Trophoblast cell (in vitro differentiated cells and primary cell): ENCODE results near the gene CHMP6.

ENCODE experiments used
- DNase-seq, 2 donors: peaks; one replicate each; pipeline ENCODE4 v3.0.0-alpha.2; 2016
- H2AFZ ChIP-seq: 2 replicates; pipeline ENCODE4 v1.6.1; 2013; ENCODE audit warnings: low read length, moderate library complexity, mild to moderate bottlenecking; ENCODE audit not compliant: insufficient read depth, poor library complexity
- H2AK5ac ChIP-seq: 2 replicates; pipeline ENCODE4 v1.6.1; 2013; ENCODE audit warnings: mild to moderate bottlenecking, low read length
- H2BK120ac ChIP-seq: 2 replicates; pipeline ENCODE4 v1.6.1; 2013; ENCODE audit warnings: low read length, mild to moderate bottlenecking, moderate library complexity; ENCODE audit not compliant: insufficient read depth, poor library complexity
- H2BK12ac ChIP-seq: 2 replicates; pipeline ENCODE4 v1.6.1; 2013; ENCODE audit warnings: mild to moderate bottlenecking, low read length, moderate library complexity
- H2BK5ac ChIP-seq: 2 replicates; pipeline ENCODE4 v1.6.1; 2013; ENCODE audit warnings: low read length, low read depth, moderate library complexity, mild to moderate bottlenecking; ENCODE audit not compliant: poor library complexity
- H3K14ac ChIP-seq: 2 replicates; pipeline ENCODE4 v1.6.1; 2013; ENCODE audit warnings: mild to moderate bottlenecking, low read length
- H3K18ac ChIP-seq: 2 replicates; pipeline ENCODE4 v1.6.1; 2013; ENCODE audit warnings: mild to moderate bottlenecking, low read length
- H3K23ac ChIP-seq: 2 replicates; pipeline ENCODE4 v1.6.1; 2013; ENCODE audit warnings: low read length
- H3K27ac ChIP-seq: 2 replicates; pipeline ENCODE4 v1.5.1; 2013; ENCODE audit warnings: low read depth, mild to moderate bottlenecking, inconsistent platforms, low read length, moderate library complexity
- H3K27me3 ChIP-seq: 2 replicates; pipeline ENCODE4 v1.6.1; 2013; ENCODE audit warnings: inconsistent platforms, mild to moderate bottlenecking, low read length, moderate library complexity; ENCODE audit not compliant: insufficient read depth
- H3K36me3 ChIP-seq, 2 experiments: 1 replicate in 1 of 2; 2 replicates in 1 of 2; pipeline ENCODE4 v1.6.1; 2013; ENCODE audit warnings: low read length in 2 of 2, mild to moderate bottlenecking in 2 of 2, moderate library complexity in 1 of 2; ENCODE audit not compliant: insufficient read depth in 2 of 2, control insufficient read depth in 1 of 2
- H3K4ac ChIP-seq: 2 replicates; pipeline ENCODE4 v1.6.1; 2013; ENCODE audit warnings: low read depth, mild to moderate bottlenecking, low read length, moderate library complexity
- H3K4me1 ChIP-seq, 2 experiments: 1 replicate in 1 of 2; 2 replicates in 1 of 2; pipeline ENCODE4 v1.6.1; 2013; ENCODE audit warnings: low read length in 2 of 2, mild to moderate bottlenecking in 2 of 2, moderate library complexity in 1 of 2; ENCODE audit not compliant: insufficient read depth in 2 of 2, control insufficient read depth in 1 of 2
- H3K4me2 ChIP-seq: 2 replicates; pipeline ENCODE4 v1.6.1; 2013; ENCODE audit warnings: inconsistent platforms, mild to moderate bottlenecking, low read length, moderate library complexity
- H3K4me3 ChIP-seq: 2 replicates; pipeline ENCODE4 v1.5.1; 2013; ENCODE audit warnings: mild to moderate bottlenecking, low read depth, low read length, inconsistent platforms
- H3K79me1 ChIP-seq: one replicate; pipeline ENCODE4 v1.6.1; 2013; ENCODE audit warnings: low read length
- H3K79me2 ChIP-seq: 2 replicates; pipeline ENCODE4 v1.6.1; 2013; ENCODE audit warnings: low read length, mild to moderate bottlenecking; ENCODE audit not compliant: control insufficient read depth, insufficient read depth, poor library complexity
- H3K9ac ChIP-seq: 2 replicates; pipeline ENCODE4 v1.6.1; 2013; ENCODE audit warnings: mild to moderate bottlenecking, low read length
- H3K9me3 ChIP-seq: 2 replicates; pipeline ENCODE4 v1.6.1; 2013; ENCODE audit warnings: low read depth, mild to moderate bottlenecking, control low read depth, inconsistent platforms, low read length; ENCODE audit not compliant: insufficient read depth
- H4K12ac ChIP-seq: 2 replicates; pipeline ENCODE4 v1.6.1; 2013; ENCODE audit warnings: low read depth, mild to moderate bottlenecking, low read length, moderate library complexity
- H4K8ac ChIP-seq: 2 replicates; pipeline ENCODE4 v1.6.1; 2013; ENCODE audit warnings: low read depth, mild to moderate bottlenecking, low read length, moderate library complexity
- H4K91ac ChIP-seq: one replicate; pipeline ENCODE4 v1.6.1; 2013; ENCODE audit warnings: low read depth, mild to moderate bottlenecking, low read length, moderate library complexity
- WGBS: extraction: QIAGEN DNeasy Blood & Tissue Kit; methylation state at CpG from one replicate; pipeline ENCODE4 v1.1.7; 2013; ENCODE audit warnings: missing lambda C conversion rate; ENCODE audit not compliant: insufficient read length, insufficient coverage; ENCODE audit errors: extremely low coverage; 5-methylcytosine and 5-hydroxymethylcytosine counted together

The CHMP6 gene

DNA sequence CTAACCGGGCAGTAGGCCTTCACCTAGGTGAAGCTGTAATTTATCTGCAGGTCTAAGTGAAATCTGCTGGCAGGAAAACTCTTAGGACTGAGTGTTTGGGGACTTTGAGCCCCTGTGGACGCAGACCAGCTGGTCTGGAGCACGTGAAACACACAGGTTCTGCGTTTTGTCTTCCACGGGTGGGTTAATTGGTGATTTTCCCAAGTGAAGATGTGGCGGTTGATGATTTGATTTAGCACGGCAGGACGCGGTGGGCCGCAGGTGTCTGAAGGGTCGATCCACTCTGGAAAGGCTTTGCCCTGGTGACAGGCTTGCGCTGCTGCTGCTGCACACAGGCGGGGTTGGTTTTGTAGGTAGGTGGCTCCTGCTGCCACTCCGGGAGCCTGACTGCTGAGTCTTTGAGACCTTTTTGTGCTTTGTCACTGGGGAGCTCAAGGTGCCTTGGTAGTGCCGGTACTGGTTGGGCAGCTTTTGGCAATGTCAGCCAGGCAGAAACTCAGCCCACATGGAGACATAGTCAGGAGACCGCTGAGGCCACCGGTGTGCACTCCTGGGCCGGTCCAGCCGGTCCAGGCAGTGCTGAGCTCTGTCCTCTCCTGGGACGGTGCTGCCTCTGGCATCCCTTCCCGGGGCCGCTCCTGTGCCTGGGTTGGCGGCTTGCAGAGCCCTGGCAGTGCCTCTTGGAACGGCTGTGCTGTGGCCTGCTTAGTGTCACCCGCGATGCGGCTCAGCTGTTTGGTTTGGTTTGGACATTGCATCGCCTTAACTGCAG is 45.6 kb downstream of the CHMP6 start:
- peaks cover 55 to 57% of the 10 kb centered on the region in 2 experiments for H3K4me1 ChIP-seq
- peak overlapping the region; percentile 78 for H4K91ac ChIP-seq
- peak overlapping the region; percentile 71 for H3K14ac ChIP-seq
- H3K9me3 ChIP-seq = peaks cover 4% of the 10 kb centered on the region
- peak overlapping the region; percentile 79 for H3K4me2 ChIP-seq
- H2AK5ac ChIP-seq = no peak overlapping the region
- peak; percentile 97 for DNase-seq
- peaks cover 8% of the 10 kb centered on the region in 2 experiments for H3K36me3 ChIP-seq
- peak overlapping the region; percentile 23 for H4K12ac ChIP-seq
- H3K9ac ChIP-seq = no peak overlapping the region
- H3K79me2 ChIP-seq = peaks cover 32% of the 10 kb centered on the region
- peak overlapping the region; percentile 77 for H3K27ac ChIP-seq
- H3K27me3 ChIP-seq = no peaks in the 10 kb centered on the region
- H2BK12ac ChIP-seq = peak overlapping the region; percentile 82
- WGBS = no CpG with 5 or more reads among the region's 28 CpGs
- no peak overlapping the region for H3K23ac ChIP-seq
- H2BK5ac ChIP-seq = peak overlapping the region; percentile 88
- H3K4me3 ChIP-seq = peak overlapping the region; percentile 34
- H3K79me1 ChIP-seq = peaks cover 33% of the 10 kb centered on the region
- peak overlapping the region; percentile 50 for H3K4ac ChIP-seq
- peak overlapping the region; percentile 51 for H3K18ac ChIP-seq
- peak overlapping the region; percentile 11 for H2AFZ ChIP-seq
- H2BK120ac ChIP-seq = peak overlapping the region; percentile 59
- peak overlapping the region; percentile 33 for H4K8ac ChIP-seq

DNA sequence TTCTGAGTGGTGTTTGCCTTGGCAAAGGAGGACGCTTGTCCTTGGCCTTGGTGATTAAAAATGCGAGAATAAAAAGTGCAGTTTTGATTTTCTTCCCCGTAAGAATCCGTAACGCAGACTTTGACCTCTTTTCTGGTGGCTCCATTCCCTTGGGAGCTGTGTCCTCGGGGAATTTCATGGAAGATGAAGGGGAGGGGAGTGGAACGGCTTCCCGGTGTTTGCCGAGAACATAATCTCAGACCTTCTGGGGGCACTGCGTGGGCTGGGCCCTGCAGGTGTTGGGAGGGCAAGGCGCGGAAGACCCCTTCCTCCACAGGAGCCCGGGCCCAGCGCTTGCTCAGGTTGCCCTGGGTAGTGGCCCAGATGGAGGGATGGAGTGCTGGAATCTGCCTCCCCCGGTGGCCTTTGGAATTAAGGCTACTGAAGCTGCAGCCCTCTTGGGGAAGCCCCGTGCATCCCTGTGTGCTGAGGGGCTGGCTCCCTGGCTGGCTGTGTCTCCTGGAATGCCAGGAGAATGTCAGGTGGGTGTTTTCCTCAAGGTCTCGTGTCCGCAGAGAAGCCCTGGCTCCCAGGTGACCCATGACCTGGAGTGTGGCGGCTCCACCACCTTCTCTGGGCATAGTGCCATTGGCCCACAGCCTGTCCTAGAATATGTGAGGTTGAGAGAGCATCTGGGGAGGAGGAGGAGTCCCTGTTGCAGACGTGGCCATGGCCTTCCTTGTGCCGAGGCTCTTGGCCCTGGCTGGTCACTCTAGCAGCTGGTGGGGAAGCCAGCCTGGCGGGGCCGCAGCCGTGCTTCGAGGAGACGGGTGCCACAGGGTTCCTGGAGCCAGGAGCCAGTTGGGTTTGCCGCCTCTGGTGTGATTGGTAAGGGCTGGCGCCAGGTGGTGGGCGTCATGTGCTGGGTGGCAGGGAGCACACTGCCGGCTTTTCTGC is 46.4 kb downstream of the CHMP6 start:
- no peak overlapping the region for H3K4me3 ChIP-seq
- no CpG with 5 or more reads among the region's 30 CpGs for WGBS
- H3K14ac ChIP-seq = peak overlapping the region; percentile 8
- no peak overlapping the region for H2AK5ac ChIP-seq
- H3K27me3 ChIP-seq = no peaks in the 10 kb centered on the region
- H3K18ac ChIP-seq = peak overlapping the region; percentile 37
- H2BK12ac ChIP-seq = peak overlapping the region; percentile 58
- H4K12ac ChIP-seq = no peak overlapping the region
- no peak overlapping the region for H2BK120ac ChIP-seq
- H4K8ac ChIP-seq = no peak overlapping the region
- peaks cover 59 to 60% of the 10 kb centered on the region in 2 experiments for H3K4me1 ChIP-seq
- H3K9me3 ChIP-seq = peaks cover 4% of the 10 kb centered on the region
- H4K91ac ChIP-seq = peak overlapping the region; percentile 54
- H3K27ac ChIP-seq = peak overlapping the region; percentile 43
- peaks cover 3 to 8% of the 10 kb centered on the region in 2 experiments for H3K36me3 ChIP-seq
- peaks cover 33% of the 10 kb centered on the region for H3K79me1 ChIP-seq
- no peak overlapping the region for H2AFZ ChIP-seq
- peak overlapping the region; percentile 46 for H3K4me2 ChIP-seq
- H3K9ac ChIP-seq = no peak overlapping the region
- peak overlapping the region; percentile 4 for H2BK5ac ChIP-seq
- H3K23ac ChIP-seq = no peak overlapping the region
- H3K4ac ChIP-seq = peak overlapping the region; percentile 41
- peaks cover 35% of the 10 kb centered on the region for H3K79me2 ChIP-seq
- peak in 1 of 2 donors; percentile 39 for DNase-seq

DNA sequence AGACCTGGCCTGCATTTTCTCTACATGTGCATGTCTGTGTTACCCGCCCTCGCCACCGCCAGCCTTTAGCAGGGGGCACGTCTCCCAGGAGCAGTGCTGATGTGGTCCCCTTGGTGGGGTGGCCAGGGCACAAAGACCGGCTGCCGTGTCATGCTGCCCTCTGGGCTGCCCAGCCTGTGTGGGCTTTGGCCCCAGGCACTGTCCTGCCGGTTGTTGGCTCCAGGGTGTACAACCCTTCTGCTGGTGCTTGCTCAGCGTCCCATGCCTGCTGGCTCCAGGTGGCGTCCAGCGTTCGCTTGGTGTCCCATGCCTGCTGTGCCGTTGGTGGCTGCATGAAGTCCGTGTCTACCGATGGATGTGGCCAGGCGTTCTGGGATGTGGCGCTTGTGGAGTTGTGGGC is 47.5 kb downstream of the CHMP6 start:
- Histone ChIP-seq H3K14ac (peak overlapping the region; percentile 4), H4K8ac (no peak overlapping the region), H3K79me1 (peaks cover 38% of the 10 kb centered on the region), H3K9me3 (peaks cover 4% of the 10 kb centered on the region), H2BK5ac (no peak overlapping the region), H3K18ac (peak overlapping the region; percentile 4), H4K91ac (no peak overlapping the region), H3K4me2 (no peak overlapping the region), H3K4me1 (peaks cover 63 to 65% of the 10 kb centered on the region in 2 experiments), H3K79me2 (peaks cover 39% of the 10 kb centered on the region), H2AK5ac (peak overlapping the region; percentile 1), H3K4me3 (no peak overlapping the region), H2AFZ (no peak overlapping the region), H3K23ac (no peak overlapping the region), H3K4ac (peak overlapping the region; percentile 41), H2BK120ac (no peak overlapping the region), H2BK12ac (no peak overlapping the region), H3K36me3 (peaks cover 3 to 8% of the 10 kb centered on the region in 2 experiments), H3K9ac (no peak overlapping the region), H3K27ac (no peak overlapping the region), H4K12ac (no peak overlapping the region), H3K27me3 (no peaks in the 10 kb centered on the region)
- peak; percentile 89 to 92 for DNase-seq
- no CpG with 5 or more reads among the region's 16 CpGs for WGBS
